Uterus (tissue), 2 donors: Measurements from ENCODE around the gene PUDP.

ENCODE experiments used
- POLR2A ChIP-seq, 2 donors: fragments of 450-650 bp; IDR thresholded peaks; one replicate each; pipeline ENCODE4 v1.6.1; 2016; ENCODE audit warnings: antibody characterized with exemption in 2 of 2, mild to moderate bottlenecking in 1 of 2, moderate library complexity in 1 of 2
- TF ChIP-seq, protein P1 (sequence below), 4 experiments: fragments of 200-600 bp in 2 of 4; fragments of 450-650 bp in 2 of 4; sonication (generic) in 2 of 4; IDR thresholded peaks; one replicate each; pipeline ENCODE4 v1.5.1; 2016 to 2019; ENCODE audit warnings: antibody characterized with exemption in 4 of 4, mild to moderate bottlenecking in 2 of 4, moderate library complexity in 1 of 4

DNA sequence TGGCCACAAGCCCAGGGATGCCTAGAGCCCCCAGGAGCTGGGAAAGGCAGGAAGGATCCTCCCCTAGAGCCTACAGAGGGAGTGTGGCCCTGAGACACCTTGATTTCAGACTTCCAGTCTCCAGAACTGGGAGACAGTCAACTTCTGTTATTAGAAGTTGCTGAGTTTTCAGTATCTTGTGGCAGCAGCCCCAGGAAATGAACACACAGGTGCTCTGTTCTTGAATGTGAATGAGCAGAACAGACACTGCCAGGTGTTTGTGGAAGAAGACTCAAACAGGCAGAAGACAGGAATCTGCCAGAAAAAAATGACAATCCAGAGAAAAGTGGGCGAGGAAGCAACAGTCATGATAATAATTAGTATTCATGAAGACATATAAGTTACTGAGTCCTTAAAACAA, 64.9 kb downstream of the PUDP start:
- TF ChIP-seq, protein P1, sequence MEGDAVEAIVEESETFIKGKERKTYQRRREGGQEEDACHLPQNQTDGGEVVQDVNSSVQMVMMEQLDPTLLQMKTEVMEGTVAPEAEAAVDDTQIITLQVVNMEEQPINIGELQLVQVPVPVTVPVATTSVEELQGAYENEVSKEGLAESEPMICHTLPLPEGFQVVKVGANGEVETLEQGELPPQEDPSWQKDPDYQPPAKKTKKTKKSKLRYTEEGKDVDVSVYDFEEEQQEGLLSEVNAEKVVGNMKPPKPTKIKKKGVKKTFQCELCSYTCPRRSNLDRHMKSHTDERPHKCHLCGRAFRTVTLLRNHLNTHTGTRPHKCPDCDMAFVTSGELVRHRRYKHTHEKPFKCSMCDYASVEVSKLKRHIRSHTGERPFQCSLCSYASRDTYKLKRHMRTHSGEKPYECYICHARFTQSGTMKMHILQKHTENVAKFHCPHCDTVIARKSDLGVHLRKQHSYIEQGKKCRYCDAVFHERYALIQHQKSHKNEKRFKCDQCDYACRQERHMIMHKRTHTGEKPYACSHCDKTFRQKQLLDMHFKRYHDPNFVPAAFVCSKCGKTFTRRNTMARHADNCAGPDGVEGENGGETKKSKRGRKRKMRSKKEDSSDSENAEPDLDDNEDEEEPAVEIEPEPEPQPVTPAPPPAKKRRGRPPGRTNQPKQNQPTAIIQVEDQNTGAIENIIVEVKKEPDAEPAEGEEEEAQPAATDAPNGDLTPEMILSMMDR (IDR thresholded peaks at IDR 0.05) = no peak
- no peak for TF ChIP-seq POLR2A (IDR thresholded peaks at IDR 0.05)
